GM12874 (cell line): ENCODE results near the gene ZNF837.

Source experiments
- TF ChIP-seq, protein P1 (sequence below): IDR thresholded peaks from 2 replicates; pipeline ENCODE4 v1.5.1; 2011; ENCODE audit warnings: low read depth, mild to moderate bottlenecking, control low read depth, low read length, moderate library complexity; ENCODE audit not compliant: insufficient read depth

ZNF837 gene

DNA sequence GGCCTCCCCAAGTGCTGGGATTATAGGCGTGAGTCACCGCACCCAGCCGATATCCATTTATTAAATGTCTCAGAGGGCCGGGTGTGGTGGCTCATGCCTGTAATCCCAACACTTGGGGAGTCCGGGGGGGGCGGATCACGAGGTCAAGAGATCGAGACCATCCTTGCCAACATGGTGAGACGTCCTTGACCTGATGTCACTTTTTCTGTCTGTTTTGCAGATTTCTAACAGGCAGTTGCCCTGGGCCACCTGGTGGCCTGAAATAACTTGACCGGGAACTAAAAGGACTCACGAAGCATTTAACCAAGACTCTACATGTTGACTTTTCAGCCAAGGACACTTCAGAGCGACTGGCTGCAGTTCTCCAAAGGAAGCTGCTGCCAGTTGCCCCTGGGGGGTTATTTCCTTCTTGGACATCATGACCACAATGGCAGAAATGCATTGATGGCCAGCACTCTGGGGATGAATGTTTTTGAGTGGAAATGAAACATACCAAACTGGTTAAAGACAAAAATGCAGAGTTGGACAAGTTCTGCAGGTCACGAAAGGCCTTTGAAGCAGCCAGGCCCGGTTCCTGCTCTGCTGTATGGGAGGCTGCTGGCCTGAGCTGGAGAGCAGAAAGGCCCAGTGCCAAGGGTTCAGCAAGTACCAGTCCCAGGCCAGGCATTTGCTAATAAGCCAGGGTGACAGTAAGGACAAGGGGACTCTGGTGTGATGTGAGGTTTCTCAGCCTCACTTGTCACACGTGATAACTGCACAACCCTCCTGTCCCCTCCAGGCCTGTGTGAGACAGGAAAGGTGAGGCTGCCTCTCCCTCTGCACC, 8.3 kb downstream of the ZNF837 start:
- TF ChIP-seq, protein P1, sequence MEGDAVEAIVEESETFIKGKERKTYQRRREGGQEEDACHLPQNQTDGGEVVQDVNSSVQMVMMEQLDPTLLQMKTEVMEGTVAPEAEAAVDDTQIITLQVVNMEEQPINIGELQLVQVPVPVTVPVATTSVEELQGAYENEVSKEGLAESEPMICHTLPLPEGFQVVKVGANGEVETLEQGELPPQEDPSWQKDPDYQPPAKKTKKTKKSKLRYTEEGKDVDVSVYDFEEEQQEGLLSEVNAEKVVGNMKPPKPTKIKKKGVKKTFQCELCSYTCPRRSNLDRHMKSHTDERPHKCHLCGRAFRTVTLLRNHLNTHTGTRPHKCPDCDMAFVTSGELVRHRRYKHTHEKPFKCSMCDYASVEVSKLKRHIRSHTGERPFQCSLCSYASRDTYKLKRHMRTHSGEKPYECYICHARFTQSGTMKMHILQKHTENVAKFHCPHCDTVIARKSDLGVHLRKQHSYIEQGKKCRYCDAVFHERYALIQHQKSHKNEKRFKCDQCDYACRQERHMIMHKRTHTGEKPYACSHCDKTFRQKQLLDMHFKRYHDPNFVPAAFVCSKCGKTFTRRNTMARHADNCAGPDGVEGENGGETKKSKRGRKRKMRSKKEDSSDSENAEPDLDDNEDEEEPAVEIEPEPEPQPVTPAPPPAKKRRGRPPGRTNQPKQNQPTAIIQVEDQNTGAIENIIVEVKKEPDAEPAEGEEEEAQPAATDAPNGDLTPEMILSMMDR: no peak

DNA sequence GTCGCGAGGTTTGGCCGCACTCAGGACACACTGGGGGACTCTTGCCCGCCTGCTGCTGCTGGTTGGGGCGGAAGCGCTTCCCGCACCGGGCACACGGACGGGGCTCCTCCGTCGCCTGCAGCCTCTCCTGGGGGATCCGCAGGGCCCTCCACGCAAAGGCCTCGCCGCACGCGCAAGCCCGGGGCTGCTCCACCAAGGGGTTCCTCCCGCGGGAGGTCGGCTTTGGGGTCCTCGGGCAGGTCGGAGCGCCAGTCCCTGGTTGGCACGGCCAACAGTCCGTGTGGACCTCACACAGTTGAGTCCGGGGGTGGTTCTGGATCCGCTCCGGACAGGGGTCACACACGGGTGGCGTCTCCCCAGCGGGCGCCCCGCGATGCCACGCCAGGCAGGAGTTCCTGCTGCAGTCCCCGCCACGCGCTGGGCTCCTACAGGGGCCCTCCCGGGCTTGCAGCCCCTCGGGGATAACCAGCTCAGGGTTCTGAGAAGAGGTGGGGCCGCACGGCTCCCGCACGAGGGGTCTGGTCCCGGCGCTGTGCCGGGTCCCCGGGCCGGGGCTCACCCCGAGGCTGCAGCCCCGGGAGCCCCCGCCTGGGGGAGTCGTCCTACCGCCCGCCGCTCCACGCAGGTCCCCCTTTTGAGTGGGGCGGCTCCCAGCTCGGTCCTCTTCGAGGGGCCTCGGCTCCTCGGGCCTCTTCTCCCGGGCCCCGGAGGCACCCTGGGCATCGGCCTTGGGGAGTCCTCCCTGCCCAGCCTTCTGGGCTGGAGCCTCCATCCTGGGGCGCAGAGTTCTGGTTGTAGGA, 12.1 kb downstream of the ZNF837 start:
- TF ChIP-seq, protein P1: no peak

DNA sequence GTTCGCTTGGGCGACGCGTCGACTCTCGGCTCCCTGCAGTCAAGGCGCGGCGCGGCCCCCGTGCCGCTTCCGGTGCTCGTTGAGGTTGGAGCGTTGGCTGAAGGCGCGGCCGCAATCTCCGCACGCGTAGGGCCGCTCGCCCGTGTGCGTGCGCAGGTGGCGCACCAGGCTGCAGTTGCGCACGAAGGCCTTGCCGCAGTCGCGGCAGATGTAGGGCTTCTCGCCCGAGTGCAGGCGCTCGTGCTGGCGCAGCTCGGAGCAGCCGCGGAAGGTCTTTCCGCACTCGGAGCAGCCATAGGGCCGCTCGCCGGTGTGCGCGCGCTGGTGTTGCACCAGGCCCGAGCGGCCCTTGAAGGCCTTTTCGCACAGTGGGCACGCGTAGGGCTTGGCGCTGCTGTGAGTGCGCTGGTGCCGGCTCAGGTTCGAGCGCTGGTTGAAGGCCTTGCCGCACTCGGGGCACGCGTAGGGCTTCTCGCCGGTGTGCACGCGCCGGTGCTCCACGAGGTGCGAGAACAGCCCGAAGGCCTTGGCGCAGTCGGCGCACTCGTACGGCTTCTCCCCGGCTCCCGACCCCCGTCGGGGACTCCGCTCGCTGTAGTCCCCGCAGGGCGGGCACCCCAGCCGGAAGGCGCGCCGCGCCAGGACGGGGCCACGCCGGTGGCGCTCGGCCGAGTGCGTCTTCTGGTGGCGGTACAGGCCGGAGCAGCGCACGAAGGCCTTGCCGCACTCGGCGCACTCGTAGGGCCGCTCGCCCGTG, 13.0 kb downstream of the ZNF837 start:
- TF ChIP-seq, protein P1: no peak

DNA sequence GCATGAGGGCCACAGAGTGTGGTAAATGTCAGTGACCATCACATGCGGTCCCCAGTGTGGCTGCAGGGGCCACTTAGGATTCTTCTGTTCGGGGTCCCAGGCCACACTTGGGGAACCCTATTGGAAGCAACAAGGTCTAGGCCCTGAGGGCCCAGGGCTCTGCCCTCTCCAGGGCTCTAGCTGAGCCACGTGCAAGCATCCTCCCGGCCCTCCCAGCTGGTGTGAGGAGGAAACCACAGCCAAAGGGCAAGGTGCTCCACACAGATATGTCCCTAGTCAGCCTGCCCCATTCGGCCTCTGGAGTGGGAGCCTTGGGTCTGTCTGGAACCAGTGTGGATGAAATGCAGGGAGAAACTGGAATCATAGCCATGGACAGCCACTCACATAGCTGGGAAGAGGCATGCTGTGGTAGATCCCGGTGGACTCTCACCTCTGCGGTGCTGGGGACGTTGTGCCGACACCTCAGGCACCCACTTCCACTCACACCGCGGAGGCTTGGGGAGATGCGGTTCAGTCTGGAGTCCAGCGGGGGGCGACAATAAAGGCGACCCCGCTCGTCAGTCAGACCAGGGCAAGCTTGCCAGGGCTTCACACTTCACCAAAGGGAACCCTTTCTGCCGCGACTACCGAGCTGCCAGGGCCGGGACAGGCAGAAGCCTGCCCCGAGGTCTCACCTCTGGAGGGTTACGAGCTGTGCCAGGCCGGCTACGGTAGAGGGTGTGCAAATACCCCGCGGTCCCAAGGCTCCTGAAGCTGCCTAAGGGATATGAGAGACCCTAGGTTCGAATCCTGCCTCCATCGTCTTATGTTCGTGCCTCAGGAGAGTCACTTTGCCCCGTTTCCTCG, 14.0 kb downstream of the ZNF837 start:
- TF ChIP-seq, protein P1: no peak

DNA sequence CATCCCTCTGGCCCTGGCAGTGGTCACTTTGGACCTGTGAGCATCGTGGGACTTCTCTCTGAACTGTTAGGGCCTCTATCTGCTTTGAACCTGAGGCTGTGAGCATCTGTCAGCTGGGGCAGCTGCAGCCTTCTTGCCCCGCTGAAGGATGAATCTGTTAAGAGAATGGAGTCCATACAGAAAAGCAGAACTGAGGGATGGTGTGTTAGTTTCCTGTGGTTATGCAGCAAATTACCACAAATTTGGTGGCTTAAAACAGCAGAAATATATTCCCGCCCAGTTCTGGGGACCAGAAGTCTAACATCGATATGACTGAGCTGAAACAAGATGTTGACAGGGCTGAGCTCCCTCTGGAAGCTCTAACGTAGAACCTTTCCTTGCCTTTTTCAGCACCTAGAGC, 16.7 kb downstream of the ZNF837 start:
- TF ChIP-seq, protein P1: no peak

DNA sequence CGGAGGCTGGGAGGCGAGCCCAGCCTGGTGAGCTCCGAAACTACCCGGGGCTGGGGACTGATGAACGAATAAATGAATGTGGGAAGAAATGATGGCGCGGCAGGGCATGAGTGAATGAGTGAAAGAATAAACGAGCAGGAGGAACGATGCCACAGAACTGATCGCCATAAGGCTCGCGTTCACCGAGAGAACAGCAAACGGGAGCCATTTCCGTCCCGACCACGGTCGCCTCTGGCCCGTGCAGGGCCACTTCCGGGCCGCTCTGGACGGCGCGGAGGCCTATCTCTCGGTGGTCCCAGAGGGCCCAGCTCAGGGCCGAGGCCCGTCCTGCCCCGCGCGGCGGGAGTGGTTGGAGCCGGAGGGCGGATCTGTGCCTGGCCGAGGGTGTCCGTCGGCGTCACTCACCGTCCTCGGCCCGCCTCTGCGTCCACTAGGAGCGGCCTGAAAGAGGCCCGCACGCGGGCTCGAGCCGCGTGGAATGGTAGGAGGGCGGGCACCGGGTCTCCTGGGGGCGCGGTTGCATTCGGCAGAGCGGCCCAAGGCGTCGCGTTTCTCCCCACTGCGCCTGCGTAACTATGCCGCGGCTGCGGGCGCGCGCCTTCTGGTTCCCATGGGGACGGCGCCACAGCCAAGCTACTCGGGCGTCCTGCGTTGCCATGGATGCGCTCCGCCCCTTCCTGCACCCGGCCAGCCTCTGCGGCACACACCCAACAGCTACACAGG, 18.4 kb downstream of the ZNF837 start, which contains the start of gene ZNF497:
Gene ZNF497, minus strand, starts transcription at position 480 of the 723 bp plus-strand sequence. CDS start 5,116 bp downstream, outside the sequence.
- TF ChIP-seq, protein P1: no peak
